ENCODE measurements around the gene MRPL14. TPM values are rescaled to one million over a fixed set of nuclear protein-coding genes. Genes with fewer than 3 reads are reported as not detected.

Gene MRPL14
- total RNA-seq (10 to 100 TPM; 29.0 to 94.6 (median 45.7) TPM), polyA plus RNA-seq (10 to 100 TPM; 22.0 to 77.0 (median 64.4) TPM)
- long read RNA-seq, donor 1, transcript MRPL14-201 (3 exons, 959 nt): major isoform, 54 of 84 reads
- long read RNA-seq, donor 1, partial matches to known transcripts: 9 of 84 reads
- long read RNA-seq, donor 1, other reads (novel, unspliced or antisense): 21 of 84 reads
- long read RNA-seq, donor 2, transcript MRPL14-201 (3 exons, 959 nt): major isoform, 28 of 63 reads
- long read RNA-seq, donor 2, partial matches to known transcripts: 27 of 63 reads
- long read RNA-seq, donor 2, other reads (novel, unspliced or antisense): 8 of 63 reads
- long read RNA-seq, donor 3, transcript MRPL14-201 (3 exons, 959 nt): major isoform, 33 of 40 reads
- long read RNA-seq, donor 3, partial matches to known transcripts: 7 of 40 reads
- long read RNA-seq, donor 3, other reads (novel, unspliced or antisense): 0 of 40 reads
- long read RNA-seq, donor 4, transcript MRPL14-201 (3 exons, 959 nt): major isoform, 61 of 66 reads
- long read RNA-seq, donor 4, partial matches to known transcripts: 2 of 66 reads
- long read RNA-seq, donor 4, other reads (novel, unspliced or antisense): 3 of 66 reads
- long read RNA-seq, donor 5, transcript MRPL14-201 (3 exons, 959 nt): major isoform, 85 of 92 reads
- long read RNA-seq, donor 5, partial matches to known transcripts: 5 of 92 reads
- long read RNA-seq, donor 5, other reads (novel, unspliced or antisense): 2 of 92 reads
- long read RNA-seq, donor 6, transcript MRPL14-201 (3 exons, 959 nt): major isoform, 34 of 39 reads
- long read RNA-seq, donor 6, partial matches to known transcripts: 4 of 39 reads
- long read RNA-seq, donor 6, other reads (novel, unspliced or antisense): 1 of 39 reads
- long read RNA-seq, donor 7, transcript MRPL14-201 (3 exons, 959 nt): major isoform, 31 of 37 reads
- long read RNA-seq, donor 7, partial matches to known transcripts: 6 of 37 reads
- long read RNA-seq, donor 7, other reads (novel, unspliced or antisense): 0 of 37 reads
- long read RNA-seq, donor 8, transcript MRPL14-201 (3 exons, 959 nt): major isoform, 48 of 63 reads
- long read RNA-seq, donor 8, partial matches to known transcripts: 6 of 63 reads
- long read RNA-seq, donor 8, other reads (novel, unspliced or antisense): 9 of 63 reads
- long read RNA-seq, donor 9, transcript MRPL14-201 (3 exons, 959 nt): major isoform, 34 of 2,608 reads
- long read RNA-seq, donor 9, partial matches to known transcripts: 2,563 of 2,608 reads
- long read RNA-seq, donor 9, other reads (novel, unspliced or antisense): 11 of 2,608 reads
- long read RNA-seq, donor 10, transcript MRPL14-201 (3 exons, 959 nt): major isoform, 20 of 1,493 reads
- long read RNA-seq, donor 10, partial matches to known transcripts: 1,322 of 1,493 reads
- long read RNA-seq, donor 10, other reads (novel, unspliced or antisense): 151 of 1,493 reads

- Histone ChIP-seq H3K4me3 (peak within 1 kb of the TSS; percentile 50 to 98 (median 84)), H3K27ac (peak within 1 kb of the TSS; percentile 29 to 97 (median 93)), H3K9me3 (replicated peaks in 1 of 3) (no peaks in the 10 kb centered on the region), H3K36me3 (replicated peaks in 1 of 2) (no peaks in the 10 kb centered on the region), H3K27me3 (no peaks in the 10 kb centered on the region), H3K4me1 (replicated peaks in 1 of 2) (peaks cover 31 to 53% of the 10 kb centered on the region in 2 donors)
- 0 to 4% (median 0%) methylated on average over 10 to 69 of the region's 80 CpGs for WGBS, 4 donors
- intact Hi-C loops (cut with DNase I): no loop called here
- DNase-seq: peak; percentile 84 to 93 (median 88)
- TF ChIP-seq CTCF (IDR thresholded peaks at IDR 0.05): no peak
- TF ChIP-seq POLR2A (IDR thresholded peaks at IDR 0.05): peak; percentile 60 to 72
Observed at GRCh38 chr6:44127186-44128019, at the start of gene MRPL14, which contains the start of gene TMEM63B. TSS of gene MRPL14 (minus strand) at chr6:44127452. CDS start at chr6:44116611, 10,841 bp downstream. TSS of gene TMEM63B (plus strand) at chr6:44127554. CDS start at chr6:44134585, 7,031 bp downstream.

GRCh38 chr6:44176130-44176761 lies 49.0 kb upstream of the MRPL14 start:
- no peaks in the 10 kb centered on the region for H3K9me3 ChIP-seq (replicated peaks in 1 of 3)
- H3K4me1 ChIP-seq (replicated peaks in 1 of 2): peaks cover 0 to 15% of the 10 kb centered on the region in 2 donors
- DNase-seq: no peak
- H3K27ac ChIP-seq: peak overlapping the region in 1 of 5 donors; percentile 8
- H3K36me3 ChIP-seq (replicated peaks in 1 of 2): no peaks in the 10 kb centered on the region
- no peaks in the 10 kb centered on the region for H3K27me3 ChIP-seq
- WGBS, 4 donors: 71 to 84% (median 78%) methylated on average over 4 to 15 of the region's 15 CpGs
- TF ChIP-seq CTCF (IDR thresholded peaks at IDR 0.05): no peak
- no peak for TF ChIP-seq POLR2A (IDR thresholded peaks at IDR 0.05)
- H3K4me3 ChIP-seq: no peak overlapping the region
- intact Hi-C loops (cut with DNase I): loop anchor here in 1 of 2 donors (5.0 to 10.0 kb wide), 2 partner anchors 41 to 159 kb away; partner anchors contain the start of gene MYMX

DNA sequence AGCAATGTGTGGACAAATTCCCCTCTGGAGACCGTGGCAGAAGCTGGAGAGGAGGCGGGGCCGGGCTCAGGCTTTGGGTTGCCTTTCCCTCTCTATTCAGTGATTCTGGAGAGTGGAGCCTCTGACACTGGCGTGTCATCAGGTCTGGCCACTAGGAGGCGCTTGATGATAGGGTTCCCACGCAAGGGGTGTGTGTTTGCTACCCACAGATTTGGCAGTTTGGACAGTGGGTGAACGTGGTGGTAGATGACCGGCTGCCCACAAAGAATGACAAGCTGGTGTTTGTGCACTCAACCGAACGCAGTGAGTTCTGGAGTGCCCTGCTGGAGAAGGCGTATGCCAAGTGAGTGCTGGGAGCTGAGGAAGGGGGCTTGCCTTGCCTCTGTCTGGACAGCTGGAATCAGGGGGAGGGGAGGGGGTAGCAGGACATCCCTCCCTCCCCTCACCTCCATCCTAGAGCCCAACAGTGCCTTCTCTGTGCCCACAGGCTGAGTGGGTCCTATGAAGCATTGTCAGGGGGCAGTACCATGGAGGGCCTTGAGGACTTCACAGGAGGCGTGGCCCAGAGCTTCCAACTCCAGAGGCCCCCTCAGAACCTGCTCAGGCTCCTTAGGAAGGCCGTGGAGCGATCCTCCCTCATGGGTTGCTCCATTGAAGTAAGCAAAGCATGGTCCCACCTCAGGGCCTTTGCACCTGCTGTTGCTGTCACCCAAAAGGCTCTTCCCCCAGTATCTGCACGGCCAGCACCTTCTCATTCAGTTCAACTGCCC lies 45.7 kb upstream of the MRPL14 start:
- Histone ChIP-seq H3K4me1 (replicated peaks in 1 of 2) (peaks cover 0 to 5% of the 10 kb centered on the region in 2 donors), H3K9me3 (replicated peaks in 1 of 3) (no peaks in the 10 kb centered on the region), H3K36me3 (replicated peaks in 1 of 2) (no peaks in the 10 kb centered on the region), H3K27me3 (no peaks in the 10 kb centered on the region), H3K4me3 (no peak overlapping the region), H3K27ac (no peak overlapping the region)
- intact Hi-C loops (cut with DNase I): loop anchor here (2.0 to 10.0 kb wide), 3 partner anchors 59 to 162 kb away; no protein-coding TSS in a partner anchor
- 21 to 26% (median 24%) methylated on average over 13 to 15 of the region's 15 CpGs for WGBS, 4 donors
- DNase-seq: peak; percentile 81 to 96 (median 90)
- TF ChIP-seq CTCF (IDR thresholded peaks at IDR 0.05): peak; percentile 80 to 96 (median 94)
- TF ChIP-seq POLR2A (IDR thresholded peaks at IDR 0.05): no peak

Measured in adrenal gland (tissue), 19 donors.